K562 (cell line): ENCODE measurements around the gene ENKUR. TPM values are rescaled to one million over a fixed set of nuclear protein-coding genes. Genes with fewer than 3 reads are reported as not detected.

Experiments
- CEBPG ChIP-seq, 3 experiments: fragments of 200-800 bp in 1 of 3; sonication (Bioruptor generic) in 1 of 3; sonication (generic) in 1 of 3; formaldehyde crosslinking in 1 of 3; IDR thresholded peaks in 2 of 3; conservative IDR thresholded peaks in 1 of 3; 2 replicates each; pipeline versions ENCODE4 v1.6.1 to v1.8.0; 2016 to 2022; ENCODE audit warnings: missing compliant biosample characterization in 2 of 3, missing genetic modification characterization in 2 of 3, mild to moderate bottlenecking in 1 of 3, missing genetic modification reagents in 1 of 3
- CUX1 ChIP-seq: fragments of 200-800 bp; sonication (Bioruptor generic); IDR thresholded peaks from 2 replicates; pipeline ENCODE4 v1.6.1; 2016; ENCODE audit warnings: missing genetic modification characterization, missing compliant biosample characterization
- ETS2 ChIP-seq: IDR thresholded peaks from 2 replicates; pipeline ENCODE4 v1.6.1; 2016; ENCODE audit warnings: borderline replicate concordance, missing genetic modification characterization, mild to moderate bottlenecking, moderate library complexity, missing compliant biosample characterization; ENCODE audit not compliant: poor library complexity, severe bottlenecking
- IRF2 ChIP-seq: sonication (generic); formaldehyde crosslinking; IDR thresholded peaks from 2 replicates; pipeline ENCODE4 v1.8.1; 2022; ENCODE audit warnings: mild to moderate bottlenecking, missing genetic modification reagents
- MCM3 ChIP-seq: fragments of 450-650 bp; IDR thresholded peaks from 2 replicates; pipeline ENCODE4 v1.6.1; 2016
- MLX ChIP-seq, 2 experiments: fragments of 450-650 bp in 1 of 2; sonication (generic) in 1 of 2; formaldehyde crosslinking; conservative IDR thresholded peaks; 2 replicates each; pipeline versions ENCODE4 v1.4.0 to v1.8.1; 2020 to 2022; ENCODE audit warnings: mild to moderate bottlenecking in 1 of 2, missing genetic modification reagents in 1 of 2
- SMARCC2 ChIP-seq: fragments of 450-650 bp; IDR thresholded peaks from 2 replicates; pipeline ENCODE4 v1.6.1; 2017; ENCODE audit warnings: antibody characterized with exemption, moderate library complexity, mild to moderate bottlenecking, low read depth
- SOX6 ChIP-seq: fragments of 450-650 bp; IDR thresholded peaks from 2 replicates; pipeline ENCODE4 v1.6.1; 2014; ENCODE audit warnings: mild to moderate bottlenecking
- TCF7 ChIP-seq: sonication (generic); IDR thresholded peaks from 2 replicates; pipeline ENCODE4 v1.6.1; 2016; ENCODE audit warnings: antibody characterized with exemption, borderline replicate concordance
- THAP7 ChIP-seq: fragments of 250-450 bp; sonication (Bioruptor Pico); IDR thresholded peaks from 2 replicates; pipeline ENCODE4 v1.5.0; 2021
- TRIM25 ChIP-seq: fragments of 450-650 bp; IDR thresholded peaks from 2 replicates; pipeline ENCODE4 v1.7.0; 2016; ENCODE audit warnings: borderline replicate concordance
- WHSC1 ChIP-seq: IDR thresholded peaks from one replicate; pipeline ENCODE4 v1.6.1; 2012; ENCODE audit warnings: low read length, control low read depth, inconsistent platforms
- ZC3H11A ChIP-seq: IDR thresholded peaks from 2 replicates; pipeline ENCODE4 v1.6.1; 2012; ENCODE audit warnings: low read depth, low read length, improper control_type of control experiment
- ZKSCAN3 ChIP-seq: fragments of 250-450 bp; sonication (Bioruptor Pico); IDR thresholded peaks from 2 replicates; pipeline ENCODE4 v1.4.0; 2020
- ZNF316 ChIP-seq: fragments of 450-650 bp; IDR thresholded peaks from 2 replicates; pipeline ENCODE4 v1.6.1; 2016
- polyA plus RNA-seq, 8 experiments: library from polyadenylated mRNA; depleted of rRNA in 4 of 8; stranded (reverse) in 5 of 8; unstranded in 3 of 8; fragments of >200 nt; fragmentation: Nextera tagmentation in 2 of 8; fragmentation: Illumina TruSeq in 1 of 8; extraction: Ambion mirVana in 2 of 8; extraction: Trizol in 1 of 8; gene quantifications; 2 replicates each; pipeline versions ENCODE4 v1.2.1 to v1.2.3, GENCODE V29; 2011 to 2014; ENCODE audit warnings: inconsistent platforms in 1 of 8, missing spikeins in 1 of 8
- total RNA-seq, 7 experiments: library from RNA; depleted of rRNA in 6 of 7; stranded (reverse); fragments of >200 nt in 6 of 7; fragmentation: Illumina TruSeq in 2 of 7; extraction: Trizol in 2 of 7; gene quantifications; 2 replicates each; pipeline versions ENCODE4 v1.2.1 to v1.2.3, GENCODE V29; 2011 to 2021; ENCODE audit warnings: low replicate concordance in 1 of 7
- TF ChIP-seq, protein P1 (sequence below): sonication (generic); formaldehyde crosslinking; IDR thresholded peaks from 2 replicates; pipeline ENCODE4 v1.9.0; 2022; ENCODE audit warnings: mild to moderate bottlenecking, missing genetic modification reagents
- TF ChIP-seq, protein P2 (sequence below): sonication (generic); formaldehyde crosslinking; IDR thresholded peaks from 2 replicates; pipeline ENCODE4 v1.8.0; 2022; ENCODE audit warnings: mild to moderate bottlenecking, missing genetic modification reagents

Gene ENKUR
- total and polyA plus RNA-seq, 9 of the 15 experiments (the other 6 are each of a cell fraction or from before 2014, with no cell fraction given) = 0.06 to 0.46 (median 0.20) TPM

GRCh38 chr10:24958721-24959381 lies 57.1 kb downstream of the ENKUR start (continued):
- no peak for TF ChIP-seq MLX (CRISPR knock-in tag; conservative IDR thresholded peaks at IDR 0.05)
- TF ChIP-seq ZKSCAN3 (CRISPR knock-in tag) = no peak
- TF ChIP-seq CEBPG (CRISPR knock-in tag; IDR thresholded peaks at IDR 0.05) = no peak
- TF ChIP-seq CEBPG (tag; conservative IDR thresholded peaks at IDR 0.05 in 1 of 2, IDR thresholded peaks at IDR 0.05 in 1 of 2) = no peak
- no peak for TF ChIP-seq ETS2 (tag)
- no peak for TF ChIP-seq THAP7
- TF ChIP-seq, protein P1, sequence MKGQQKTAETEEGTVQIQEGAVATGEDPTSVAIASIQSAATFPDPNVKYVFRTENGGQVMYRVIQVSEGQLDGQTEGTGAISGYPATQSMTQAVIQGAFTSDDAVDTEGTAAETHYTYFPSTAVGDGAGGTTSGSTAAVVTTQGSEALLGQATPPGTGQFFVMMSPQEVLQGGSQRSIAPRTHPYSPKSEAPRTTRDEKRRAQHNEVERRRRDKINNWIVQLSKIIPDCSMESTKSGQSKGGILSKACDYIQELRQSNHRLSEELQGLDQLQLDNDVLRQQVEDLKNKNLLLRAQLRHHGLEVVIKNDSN (CRISPR knock-in tag) = no peak
- TF ChIP-seq, protein P2, sequence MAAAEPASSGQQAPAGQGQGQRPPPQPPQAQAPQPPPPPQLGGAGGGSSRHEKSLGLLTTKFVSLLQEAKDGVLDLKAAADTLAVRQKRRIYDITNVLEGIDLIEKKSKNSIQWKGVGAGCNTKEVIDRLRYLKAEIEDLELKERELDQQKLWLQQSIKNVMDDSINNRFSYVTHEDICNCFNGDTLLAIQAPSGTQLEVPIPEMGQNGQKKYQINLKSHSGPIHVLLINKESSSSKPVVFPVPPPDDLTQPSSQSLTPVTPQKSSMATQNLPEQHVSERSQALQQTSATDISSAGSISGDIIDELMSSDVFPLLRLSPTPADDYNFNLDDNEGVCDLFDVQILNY (CRISPR knock-in tag) = no peak
- no peak for TF ChIP-seq ZC3H11A
- peak; percentile 79 for TF ChIP-seq SOX6
- no peak for TF ChIP-seq SMARCC2
- TF ChIP-seq ZNF316 = no peak
- TF ChIP-seq TRIM25 = no peak
- no peak for TF ChIP-seq CUX1 (CRISPR knock-in tag)
- no peak for TF ChIP-seq MCM3
- no peak for TF ChIP-seq WHSC1
- TF ChIP-seq IRF2 (CRISPR knock-in tag) = no peak
- no peak for TF ChIP-seq TCF7
